Activated gamma-delta T cell treated with anti-CD3 and anti-CD28 coated beads, Interleukin-2, amount 50 U/mL, for 16 hours (primary cell): Measurements from ENCODE around the gene TPP2.

Experiments used
- DNase-seq: peaks from one replicate; pipeline ENCODE4 v3.0.0-alpha.2; 2020; ENCODE audit warnings: low read depth

Gene TPP2

DNA sequence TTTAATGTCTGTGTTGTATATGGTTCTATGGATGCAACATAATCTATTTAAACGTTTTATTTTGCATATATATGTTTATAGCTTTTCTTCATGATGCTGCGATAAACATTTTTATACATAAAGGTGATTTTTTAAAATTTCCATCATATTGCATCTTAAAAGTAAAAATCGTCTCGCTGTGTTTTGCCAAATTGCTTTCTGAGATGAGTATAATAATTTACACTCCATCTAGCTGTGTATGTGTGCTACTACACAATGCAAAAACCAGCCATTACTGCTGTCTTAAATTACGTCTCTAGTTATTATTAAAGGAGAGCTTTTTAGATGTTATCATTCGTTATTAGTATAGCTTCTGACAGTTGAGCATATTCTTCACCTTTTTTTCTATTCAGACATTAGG is 60.8 kb downstream of the TPP2 start:
- DNase-seq: no peak

DNA sequence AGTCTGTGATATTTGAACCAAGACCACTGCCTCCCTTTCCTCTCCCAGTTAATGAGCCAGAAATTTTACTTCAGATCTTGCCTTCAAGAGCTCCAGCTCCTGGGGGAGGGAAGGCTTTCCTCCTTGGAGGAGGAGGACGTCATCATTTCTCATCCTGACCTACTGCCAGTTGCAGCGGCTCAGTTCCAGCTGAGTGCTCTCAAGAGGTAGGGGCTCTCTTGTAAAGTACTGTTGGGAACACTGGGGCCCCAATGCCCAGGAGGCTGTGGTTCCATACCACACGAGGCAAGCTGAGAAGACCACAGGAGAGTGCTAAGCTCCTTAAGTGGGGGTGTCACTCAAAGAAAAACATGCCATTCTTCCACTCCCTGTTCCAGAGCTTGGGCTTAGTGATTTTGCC is 61.9 kb downstream of the TPP2 start:
- no peak for DNase-seq

DNA sequence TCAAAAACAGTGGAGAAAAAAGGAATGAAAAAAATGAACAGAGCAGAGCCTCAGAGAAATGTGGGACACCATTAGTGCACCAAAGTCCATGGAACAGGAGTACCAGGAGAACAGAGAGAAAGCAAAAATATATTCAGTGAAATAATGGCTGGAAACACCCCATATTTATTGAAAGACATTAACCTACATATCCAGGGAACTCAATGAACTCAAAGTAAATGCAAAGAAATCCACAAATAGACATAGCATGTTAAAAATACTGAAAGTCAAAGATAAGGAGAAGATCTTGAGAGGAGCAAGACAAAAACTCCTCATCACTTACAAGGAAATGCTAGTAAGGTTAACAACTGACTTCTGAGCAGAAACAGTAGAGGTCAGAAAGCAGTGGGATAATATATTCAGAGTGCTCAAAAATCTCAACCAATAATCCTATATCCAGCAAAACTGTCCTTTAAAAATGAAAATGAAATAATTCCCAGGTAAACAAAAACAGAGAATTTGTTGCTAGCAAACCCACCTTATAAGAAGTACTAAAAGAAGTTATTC is 62.5 kb downstream of the TPP2 start:
- no peak for DNase-seq

DNA sequence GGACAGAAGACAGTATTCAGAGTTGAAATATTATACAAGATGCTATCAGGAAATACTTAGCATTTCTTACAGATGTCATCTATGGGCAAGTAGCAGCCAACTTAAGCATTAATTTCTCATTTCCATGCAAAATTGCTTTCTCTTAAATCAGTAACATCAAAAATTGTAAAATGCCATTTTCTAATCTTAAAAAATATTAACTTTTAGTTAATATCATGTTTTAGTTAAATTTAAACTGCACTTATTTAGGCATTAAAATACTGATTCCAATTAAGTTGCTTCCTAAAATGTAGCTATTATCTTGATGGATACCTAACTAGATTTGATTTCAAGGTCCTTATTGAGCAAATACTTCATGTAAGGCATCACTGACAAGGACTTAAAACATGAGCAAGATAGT is 70.2 kb downstream of the TPP2 start:
- no peak for DNase-seq

DNA sequence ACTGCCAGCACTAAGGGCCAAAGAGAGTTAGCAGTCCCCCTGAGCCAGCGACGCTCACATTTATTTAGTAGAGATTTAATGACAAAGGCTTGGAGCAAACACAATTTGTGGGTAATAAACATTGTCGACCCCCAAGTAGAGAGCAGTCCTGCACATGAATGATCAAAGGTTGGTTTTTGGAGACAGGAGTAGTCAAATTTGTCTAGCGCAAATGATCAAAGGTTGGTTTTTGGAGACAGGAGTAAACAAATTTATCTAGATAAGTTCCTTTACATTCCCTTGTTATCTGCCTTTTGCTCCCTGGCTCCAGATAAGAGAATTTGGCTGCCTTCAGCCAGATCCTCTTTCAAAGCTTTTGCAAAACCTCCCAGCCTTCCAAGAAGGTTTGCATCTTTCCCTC is 71.1 kb downstream of the TPP2 start:
- DNase-seq: no peak

DNA sequence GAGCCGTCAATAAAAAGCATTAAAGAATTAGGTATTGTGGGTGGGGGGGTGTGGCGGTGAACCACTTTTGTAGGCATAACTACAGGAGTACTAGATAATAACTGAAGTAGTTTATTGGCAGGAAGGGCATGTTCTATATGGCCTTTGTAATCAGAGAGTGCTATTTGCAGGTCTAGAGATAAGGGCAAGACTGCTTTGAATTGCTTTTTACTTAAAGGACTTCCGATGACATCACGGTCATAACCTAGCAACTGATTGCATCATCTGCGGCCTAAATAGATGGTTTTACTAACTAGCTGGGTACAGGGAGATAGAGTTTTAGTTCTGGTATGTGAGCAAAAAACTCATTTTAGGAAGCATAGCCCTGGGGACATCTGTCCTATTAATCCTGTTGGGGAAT is 73.3 kb downstream of the TPP2 start:
- DNase-seq: no peak

DNA sequence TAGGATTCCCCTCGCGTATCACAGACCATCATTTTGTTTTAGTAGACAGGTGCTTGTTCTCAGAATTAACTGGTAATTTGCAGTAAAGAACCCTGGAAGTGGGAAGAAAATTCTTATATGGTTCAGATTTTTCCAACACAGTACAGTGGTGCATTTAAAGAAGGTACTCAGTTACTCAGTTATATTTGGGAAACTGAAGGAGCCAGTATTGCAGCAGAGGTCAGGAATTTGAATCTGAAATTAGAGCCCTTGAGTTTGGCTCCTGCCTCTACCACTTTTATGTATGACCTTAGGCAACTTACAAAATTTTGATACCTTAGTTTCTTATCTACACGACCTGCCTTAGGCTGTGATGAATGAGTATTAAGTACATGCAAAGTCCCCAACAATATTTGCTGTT is 78.3 kb downstream of the TPP2 start:
- DNase-seq: no peak

DNA sequence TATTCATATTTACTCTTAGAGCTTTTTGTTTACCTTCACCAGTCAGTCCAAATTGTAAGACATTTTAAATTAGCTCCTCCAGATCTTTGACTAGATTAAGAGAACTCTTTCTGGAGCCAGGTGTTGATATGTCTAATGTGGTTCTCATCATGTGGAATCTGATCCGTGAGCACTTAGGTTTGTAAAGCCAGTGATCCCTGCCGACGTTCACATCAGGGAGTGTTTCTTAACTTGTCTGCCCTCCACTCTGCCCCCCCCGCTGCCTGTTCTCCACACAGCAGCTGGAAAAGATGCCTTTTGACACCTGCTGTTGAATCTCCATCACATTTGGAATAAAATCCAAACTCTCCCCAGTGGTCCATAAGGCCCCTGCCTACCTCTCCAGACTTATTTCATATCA is 80.3 kb downstream of the TPP2 start:
- DNase-seq: no peak

DNA sequence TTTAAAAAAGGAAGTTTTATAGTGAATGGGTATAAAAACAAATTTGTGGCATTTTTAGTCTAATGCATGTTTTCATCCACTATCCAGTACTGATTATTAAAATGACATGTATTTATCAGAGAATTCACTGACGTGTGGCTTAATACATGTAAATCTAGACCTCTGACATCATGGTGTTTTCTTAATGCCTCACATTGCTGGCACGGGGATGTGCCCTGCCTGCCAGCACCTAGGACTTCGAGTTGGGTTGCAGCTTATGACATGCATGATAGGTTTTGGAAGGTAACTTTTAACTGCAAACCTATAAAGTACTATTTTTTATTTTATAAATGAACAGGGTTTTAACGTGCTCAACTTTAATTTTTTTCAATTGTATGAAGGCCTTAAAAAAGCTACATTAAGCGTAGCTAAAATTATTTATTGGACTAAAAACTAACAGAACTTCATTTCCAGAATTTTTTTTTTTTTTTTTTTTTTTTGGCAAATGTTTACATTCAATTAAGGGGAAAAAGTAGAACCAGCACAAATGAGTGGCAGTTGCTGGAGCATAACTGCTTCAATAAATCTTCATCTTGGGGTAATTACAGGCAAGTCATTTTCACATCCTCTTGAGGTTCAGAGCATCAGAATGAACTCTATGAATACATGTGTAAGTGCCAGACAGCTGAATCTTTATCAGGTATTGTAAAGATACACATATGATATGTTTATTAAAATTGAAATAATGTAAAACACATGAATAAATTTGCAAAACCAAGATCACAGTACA is 81.7 kb downstream of the TPP2 start:
- DNase-seq: no peak

DNA sequence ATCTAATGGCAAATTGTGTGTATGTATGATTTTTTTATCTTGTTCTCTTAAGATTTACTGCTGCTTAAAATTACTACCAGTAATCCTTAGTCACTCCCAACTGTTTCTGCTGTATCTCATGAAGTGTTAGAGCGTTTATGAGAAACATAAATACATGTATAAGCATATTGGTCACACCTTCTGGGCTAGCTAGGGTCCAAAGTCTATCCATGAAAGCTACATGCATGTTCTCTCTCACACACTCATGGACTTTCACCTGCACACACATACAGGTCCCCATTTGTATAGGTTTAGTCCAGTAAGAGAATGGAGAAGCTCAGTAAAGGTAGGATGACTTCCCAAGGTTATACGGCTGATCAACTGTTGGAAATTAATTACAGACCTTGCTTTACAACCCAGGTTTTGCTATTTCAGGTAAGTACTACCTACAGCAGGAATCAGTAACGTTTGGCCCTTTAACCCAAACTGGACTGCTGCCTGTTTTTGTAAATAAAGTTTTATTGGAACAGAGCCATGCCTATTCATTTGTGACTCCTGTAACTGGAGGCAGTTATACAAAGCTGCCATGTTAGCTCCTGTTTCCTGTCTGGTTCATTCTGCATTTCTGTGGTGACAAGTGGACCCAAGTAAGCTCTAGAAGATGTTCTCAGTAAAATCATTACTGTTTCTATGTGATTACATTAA is 82.8 kb downstream of the TPP2 start:
- no peak for DNase-seq

DNA sequence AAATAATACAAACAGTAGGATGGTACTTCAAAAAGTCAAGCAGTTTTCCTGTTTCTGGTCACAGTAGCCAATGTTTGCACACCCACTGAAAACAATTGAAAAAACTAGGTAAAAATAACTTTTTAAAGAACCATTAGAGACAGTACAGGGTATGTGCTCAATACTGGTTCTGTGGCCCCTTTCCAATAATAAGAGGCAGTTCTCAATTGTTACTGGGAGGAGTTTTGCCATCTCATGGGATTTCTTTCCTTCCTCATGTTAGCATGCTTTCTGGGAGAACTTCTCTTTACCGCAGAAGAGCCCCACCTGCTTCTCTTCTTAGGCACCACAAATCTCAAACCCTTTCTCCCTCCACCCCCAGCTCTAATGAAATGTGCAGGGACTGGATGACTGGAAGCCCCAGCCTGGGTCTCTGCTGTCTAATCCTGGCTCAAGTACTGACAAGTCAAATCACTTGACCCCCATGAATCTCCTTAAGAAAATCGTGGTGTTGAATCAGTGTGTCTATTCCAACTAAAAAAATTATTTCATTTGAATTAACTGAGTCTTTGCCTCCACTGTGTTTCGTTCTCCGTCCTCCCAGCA is 83.4 kb downstream of the TPP2 start:
- no peak for DNase-seq

DNA sequence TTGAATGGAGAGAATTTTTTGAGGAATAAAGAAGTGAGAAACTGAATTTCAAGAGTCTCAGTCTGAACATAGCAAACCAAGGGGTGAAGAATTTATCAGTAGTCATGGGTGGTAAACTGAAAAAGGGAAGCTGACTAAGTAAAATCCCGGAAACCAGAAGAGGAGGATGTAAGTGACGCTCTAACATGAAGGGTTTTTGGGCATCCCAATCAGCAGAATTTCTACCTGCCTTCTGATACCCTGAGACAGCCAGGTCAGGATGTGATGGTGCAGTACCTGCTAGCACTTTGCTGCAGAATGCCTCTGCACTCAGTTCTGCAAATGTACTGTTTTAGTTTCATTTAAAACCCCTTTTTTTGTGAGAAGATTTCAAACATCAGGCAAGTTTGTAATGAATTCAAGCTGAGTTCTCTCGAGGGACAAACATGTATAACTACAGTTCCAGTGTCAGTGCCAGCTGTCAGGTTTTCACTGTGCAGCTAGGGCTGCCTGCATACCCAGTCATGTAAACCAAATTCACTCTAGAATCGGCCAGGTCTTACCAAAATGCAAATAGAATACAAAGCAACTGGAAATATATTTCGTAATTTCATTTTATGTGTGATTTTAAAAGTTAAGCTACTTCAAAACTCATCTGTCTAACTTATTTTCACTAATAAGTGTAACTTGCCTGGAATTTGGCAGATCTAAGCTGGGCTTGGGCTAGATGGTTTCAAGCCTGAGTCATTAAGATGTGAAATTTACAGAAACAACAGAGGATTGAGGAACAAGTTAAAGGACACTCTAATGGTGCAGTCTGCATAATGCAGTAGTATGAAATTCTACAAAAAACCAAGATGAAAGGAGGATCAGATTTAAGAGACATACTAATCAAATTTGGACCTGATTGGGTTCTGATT is 84.3 kb downstream of the TPP2 start:
- no peak for DNase-seq

DNA sequence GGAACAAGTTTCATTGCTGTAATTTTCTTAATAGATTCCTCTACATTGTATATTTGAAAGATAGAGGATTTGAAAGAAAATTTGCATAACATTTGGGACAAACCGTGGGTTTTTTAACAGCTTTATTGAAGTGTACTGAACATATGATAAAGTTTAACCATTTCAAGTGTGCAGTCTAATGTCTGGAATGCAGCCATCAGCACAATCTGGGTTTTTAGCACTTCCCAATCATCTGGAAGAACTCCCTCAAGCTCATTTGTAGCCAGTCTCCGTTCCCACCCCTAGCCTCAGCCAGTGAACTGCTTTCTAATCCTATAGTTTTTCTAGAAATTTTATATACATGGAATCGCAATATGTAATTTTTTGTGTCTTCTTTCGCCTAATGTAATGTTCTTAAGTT is 85.4 kb downstream of the TPP2 start:
- DNase-seq: no peak

DNA sequence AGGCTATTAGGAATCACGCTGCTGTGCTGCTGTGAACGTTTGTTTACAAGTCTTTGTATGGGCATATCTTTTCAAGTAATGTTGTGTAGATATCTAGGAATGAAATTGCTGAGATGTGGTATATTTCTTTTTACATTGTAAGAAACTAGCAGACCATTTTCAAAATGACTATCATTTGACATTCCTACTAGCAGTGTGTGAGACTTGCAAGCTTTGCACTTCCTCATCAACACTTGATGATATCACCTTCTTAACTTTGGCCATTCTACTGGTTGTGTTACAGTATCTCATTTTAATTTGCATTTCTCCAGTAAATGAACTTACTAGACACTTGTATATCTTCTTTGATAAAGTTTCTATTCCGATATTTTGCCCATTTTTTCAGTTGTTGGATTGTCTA is 85.9 kb downstream of the TPP2 start:
- no peak for DNase-seq

DNA sequence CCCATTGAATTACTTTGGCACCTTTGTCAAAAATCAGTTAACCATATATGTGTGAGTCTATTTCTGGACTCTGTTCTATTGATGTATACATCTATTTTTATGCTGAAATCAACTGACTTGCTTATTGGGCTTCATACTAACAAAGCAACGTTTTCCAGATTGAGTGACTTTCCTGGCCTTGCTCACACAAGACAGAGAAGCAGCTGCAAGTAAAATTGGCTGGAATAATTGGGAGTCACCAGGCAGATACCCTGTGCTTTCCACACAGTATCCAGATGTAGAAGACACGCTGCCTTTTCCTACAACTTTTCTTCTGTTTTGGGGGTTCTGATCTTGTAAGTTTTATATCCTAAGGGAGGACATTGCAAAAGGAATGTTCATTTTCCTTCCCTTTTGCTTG is 86.9 kb downstream of the TPP2 start:
- no peak for DNase-seq

DNA sequence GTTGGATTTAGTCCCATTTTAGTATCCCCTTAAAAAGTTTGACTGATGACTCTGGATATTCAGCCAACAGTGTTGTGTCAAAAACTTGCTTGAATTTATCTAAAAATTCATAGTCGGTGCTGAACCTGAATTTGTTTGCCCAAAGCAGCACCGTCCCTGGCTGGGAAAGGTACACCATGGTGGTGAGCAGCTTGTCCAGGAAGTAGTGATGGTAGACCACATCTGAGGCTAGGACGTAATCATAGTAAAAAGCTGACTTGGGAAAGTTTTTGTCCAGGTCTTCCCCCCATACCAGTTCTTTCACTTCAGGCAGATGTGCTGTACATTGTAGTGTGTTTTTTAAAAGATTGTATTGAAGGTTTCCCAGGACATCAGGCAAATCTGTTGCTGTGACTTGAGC is 89.2 kb downstream of the TPP2 start:
- no peak for DNase-seq

DNA sequence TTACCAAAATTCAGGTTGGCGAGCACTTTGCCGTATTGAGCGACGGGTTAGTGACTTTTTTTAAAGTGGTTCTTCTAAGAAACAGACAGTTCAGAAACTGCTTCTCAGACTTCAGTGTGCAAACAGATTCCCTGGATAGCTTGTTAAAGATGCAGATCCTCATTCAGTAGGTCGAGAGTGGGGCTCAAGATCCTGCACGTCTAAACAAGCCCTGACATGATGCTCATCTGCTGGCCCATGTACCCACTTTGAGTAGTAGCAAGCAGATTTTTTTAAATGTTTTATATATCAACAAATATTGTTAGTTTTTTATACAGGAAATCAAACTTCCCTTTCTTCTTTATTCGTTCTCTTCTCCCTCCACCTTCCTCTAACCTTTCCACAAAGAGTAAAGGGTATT is 90.7 kb downstream of the TPP2 start:
- DNase-seq: no peak

DNA sequence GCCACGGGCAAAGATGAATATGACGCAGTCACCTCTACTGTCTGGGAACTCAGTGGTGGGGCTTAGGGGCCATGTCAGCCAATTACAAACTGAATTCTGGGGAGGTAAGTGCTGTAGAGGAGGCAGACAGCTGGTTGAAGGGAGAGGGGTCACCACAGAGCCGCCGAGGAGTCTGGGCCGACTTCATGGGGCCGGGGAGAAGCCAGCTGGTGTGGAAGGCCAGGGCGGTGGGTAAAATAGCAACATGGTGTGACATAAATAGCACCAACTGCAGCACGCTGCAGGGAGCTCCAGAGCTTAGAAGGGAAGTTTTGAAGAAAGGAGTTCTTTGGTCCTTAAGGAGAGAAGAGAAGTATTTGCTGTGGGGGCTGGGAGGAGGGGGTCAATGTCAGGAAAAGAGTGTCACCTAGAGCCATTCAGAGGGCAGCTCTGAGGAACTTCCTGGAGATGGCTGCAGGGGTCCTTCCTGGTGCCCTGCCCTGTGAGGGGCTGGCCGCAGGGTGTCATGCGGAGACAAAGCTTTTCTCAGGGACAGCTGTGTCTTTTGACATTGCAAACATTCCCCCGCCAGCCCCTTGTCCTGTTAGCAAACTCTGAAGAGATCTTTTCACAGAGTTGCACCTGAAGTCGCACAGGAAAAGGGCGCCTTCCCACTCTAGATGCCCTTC is 91.7 kb downstream of the TPP2 start:
- no peak for DNase-seq

DNA sequence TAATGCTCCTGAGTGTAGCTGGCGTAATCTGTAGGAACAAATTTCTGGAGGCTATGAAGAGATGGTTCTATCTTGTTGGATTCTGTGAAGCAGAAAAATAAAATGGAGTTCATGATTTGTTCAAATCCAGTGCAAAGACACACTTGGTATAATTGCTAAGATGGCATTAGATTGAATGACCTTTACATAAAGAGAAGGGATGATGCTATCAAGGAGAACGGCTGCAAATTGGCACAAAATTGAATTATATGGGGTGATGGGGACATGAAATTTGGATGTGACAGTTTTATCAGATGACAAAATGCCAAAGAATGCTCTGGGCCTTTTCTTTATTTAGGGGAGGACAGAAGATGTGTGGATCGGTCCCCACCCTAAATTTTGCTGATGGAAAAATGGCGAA is 94.1 kb downstream of the TPP2 start:
- DNase-seq: no peak

DNA sequence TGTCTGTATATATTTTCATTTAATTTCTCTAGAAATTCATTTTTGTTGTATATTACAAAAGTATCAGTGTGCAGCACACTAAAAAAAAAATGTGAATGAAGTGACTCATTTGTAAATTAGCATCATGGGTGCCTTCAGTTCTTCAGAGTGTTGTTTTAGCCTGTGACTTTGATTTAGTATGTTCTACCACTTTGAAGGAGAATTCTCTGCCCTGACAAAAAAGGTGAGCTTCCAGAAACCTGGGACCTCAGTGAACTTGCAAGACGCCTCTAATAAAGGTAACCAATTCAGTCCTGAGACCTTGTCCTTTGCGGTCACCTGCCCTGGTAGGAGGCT is 95.7 kb downstream of the TPP2 start:
- DNase-seq: no peak

DNA sequence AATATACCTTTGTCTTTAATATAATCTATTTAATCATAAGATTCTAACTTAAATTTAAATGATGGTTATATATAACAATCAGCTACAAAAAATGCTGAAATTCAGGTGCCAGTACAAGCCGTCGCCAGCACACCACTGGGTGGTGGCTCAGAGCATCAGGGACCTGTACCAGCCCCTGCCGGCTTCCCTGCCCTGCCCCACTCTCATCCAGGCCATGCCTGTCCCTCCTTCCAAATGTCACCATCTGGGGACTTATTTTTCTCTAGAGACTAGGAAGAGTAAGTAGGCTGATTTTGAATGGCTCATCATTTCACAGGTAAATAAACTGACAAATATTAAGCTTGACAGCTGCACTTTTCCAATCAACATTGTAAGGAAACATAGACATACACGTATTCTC is 96.5 kb downstream of the TPP2 start:
- no peak for DNase-seq

DNA sequence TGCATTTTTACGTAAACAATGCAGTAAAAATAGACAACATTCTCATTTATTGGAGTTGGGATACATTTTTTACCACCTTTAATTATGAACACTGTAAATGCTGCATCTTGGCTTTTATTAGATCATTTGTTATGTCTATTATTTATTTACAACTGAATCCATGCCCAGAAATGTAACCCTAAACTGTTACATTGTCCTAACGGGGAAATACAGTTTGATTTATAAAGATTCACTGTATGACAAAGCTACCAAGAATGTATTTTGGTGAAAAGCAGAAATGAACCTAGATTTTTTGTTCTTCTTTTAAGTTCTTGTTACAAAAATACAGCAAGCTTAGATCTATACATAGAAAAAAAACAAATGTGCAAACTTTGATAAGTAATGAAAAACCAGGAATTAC is 97.0 kb downstream of the TPP2 start:
- DNase-seq: no peak
